ENCODE data around the gene CYP2A6. TPM values are rescaled to one million over a fixed set of nuclear protein-coding genes. Genes with fewer than 3 reads are reported as not detected.
A peak's percentile ranks its signal among the peaks of the same experiment; 100 is the strongest.
"Not testable (repeated sequence)": the region's sequence is repeated elsewhere in the genome, so short reads cannot be mapped to it uniquely, and the experiment has no call there.

The CYP2A6 gene
- polyA plus RNA-seq, 1 experiment = not detected

GRCh38 chr19:40813182-40813581 is 37.1 kb downstream of the CYP2A6 start:
- POLR2A ChIA-PET = interaction anchor here (0.6 kb wide), 1 partner anchor 133 kb away, joined by 3 read pairs; no protein-coding TSS in a partner anchor
- Histone ChIP-seq H3K27ac (ENCODE audit: low read depth, low read length) (no peak overlapping the region), H3K9me3 (ENCODE audit: control insufficient read depth, insufficient read depth, low read length) (peaks cover 7% of the 10 kb centered on the region; the same call in 1 of the 2 replicates), H3K4me3 (ENCODE audit: low read depth, low read length) (no peak overlapping the region), H3K27me3 (ENCODE audit: control insufficient read depth, insufficient read depth, low read length) (no peaks in the 10 kb centered on the region)
- no peak for DNase-seq (ENCODE audit: low read depth, low spot score)
- CTCF ChIA-PET = interaction anchor here (0.6 kb wide), 1 partner anchor 11 kb away, joined by 5 read pairs; no protein-coding TSS in a partner anchor
- TF ChIP-seq, protein P1, sequence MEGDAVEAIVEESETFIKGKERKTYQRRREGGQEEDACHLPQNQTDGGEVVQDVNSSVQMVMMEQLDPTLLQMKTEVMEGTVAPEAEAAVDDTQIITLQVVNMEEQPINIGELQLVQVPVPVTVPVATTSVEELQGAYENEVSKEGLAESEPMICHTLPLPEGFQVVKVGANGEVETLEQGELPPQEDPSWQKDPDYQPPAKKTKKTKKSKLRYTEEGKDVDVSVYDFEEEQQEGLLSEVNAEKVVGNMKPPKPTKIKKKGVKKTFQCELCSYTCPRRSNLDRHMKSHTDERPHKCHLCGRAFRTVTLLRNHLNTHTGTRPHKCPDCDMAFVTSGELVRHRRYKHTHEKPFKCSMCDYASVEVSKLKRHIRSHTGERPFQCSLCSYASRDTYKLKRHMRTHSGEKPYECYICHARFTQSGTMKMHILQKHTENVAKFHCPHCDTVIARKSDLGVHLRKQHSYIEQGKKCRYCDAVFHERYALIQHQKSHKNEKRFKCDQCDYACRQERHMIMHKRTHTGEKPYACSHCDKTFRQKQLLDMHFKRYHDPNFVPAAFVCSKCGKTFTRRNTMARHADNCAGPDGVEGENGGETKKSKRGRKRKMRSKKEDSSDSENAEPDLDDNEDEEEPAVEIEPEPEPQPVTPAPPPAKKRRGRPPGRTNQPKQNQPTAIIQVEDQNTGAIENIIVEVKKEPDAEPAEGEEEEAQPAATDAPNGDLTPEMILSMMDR (IDR thresholded peaks at IDR 0.05; ENCODE audit: low read depth, low read length) = no peak

DNA sequence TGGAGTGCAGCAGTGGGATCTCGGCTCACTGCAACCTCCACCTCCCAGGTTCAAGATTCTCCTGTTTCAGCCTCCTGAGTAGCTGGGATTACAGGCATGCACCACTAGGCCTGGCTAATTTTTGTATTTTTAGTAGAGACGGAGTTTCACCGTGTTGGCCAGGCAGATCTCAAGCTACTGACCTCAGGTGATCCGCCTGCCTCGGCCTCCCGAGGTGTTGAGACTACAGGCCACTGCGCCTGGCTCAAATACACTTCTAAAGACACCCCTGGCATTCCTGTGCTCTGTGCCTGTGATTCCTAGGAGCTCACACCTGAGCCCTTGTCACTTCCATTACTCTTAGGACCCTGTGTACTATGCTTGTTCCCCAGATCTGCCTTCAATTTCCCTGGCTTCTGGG is 37.7 kb downstream of the CYP2A6 start:
- H3K27me3 ChIP-seq (ENCODE audit: control insufficient read depth, insufficient read depth, low read length); DNase-seq (ENCODE audit: low read depth, low spot score); H3K4me3 ChIP-seq (ENCODE audit: low read depth, low read length); H3K27ac ChIP-seq (ENCODE audit: low read depth, low read length); H3K9me3 ChIP-seq (ENCODE audit: control insufficient read depth, insufficient read depth, low read length): not testable (repeated sequence)
- CTCF ChIA-PET = interaction anchor here (0.6 kb wide), 1 partner anchor 16 kb away, joined by 3 read pairs; no protein-coding TSS in a partner anchor
- POLR2A ChIA-PET = interaction anchor here (0.6 to 0.7 kb wide), 2 partner anchors 90 to 132 kb away, joined by 3 read pairs; no protein-coding TSS in a partner anchor

GRCh38 chr19:40811478-40812341 is 38.5 kb downstream of the CYP2A6 start:
- CTCF ChIA-PET = interaction anchor here (1.2 kb wide), 1 partner anchor 8 kb away, joined by 6 read pairs; no protein-coding TSS in a partner anchor
- H3K27ac ChIP-seq (ENCODE audit: low read depth, low read length) = no peak overlapping the region
- no peak for DNase-seq (ENCODE audit: low read depth, low spot score)
- POLR2A ChIA-PET = interaction anchor here (0.6 to 1.1 kb wide), 5 partner anchors 11 to 207 kb away, joined by 3 to 14 read pairs (median 3); no protein-coding TSS in a partner anchor
- TF ChIP-seq, protein P1 (IDR thresholded peaks at IDR 0.05; ENCODE audit: low read depth, low read length) = no peak
- no peak overlapping the region for H3K4me3 ChIP-seq (ENCODE audit: low read depth, low read length)
- peaks cover 7% of the 10 kb centered on the region; the same call in 1 of the 2 replicates for H3K9me3 ChIP-seq (ENCODE audit: control insufficient read depth, insufficient read depth, low read length)
- H3K27me3 ChIP-seq (ENCODE audit: control insufficient read depth, insufficient read depth, low read length) = no peaks in the 10 kb centered on the region

DNA sequence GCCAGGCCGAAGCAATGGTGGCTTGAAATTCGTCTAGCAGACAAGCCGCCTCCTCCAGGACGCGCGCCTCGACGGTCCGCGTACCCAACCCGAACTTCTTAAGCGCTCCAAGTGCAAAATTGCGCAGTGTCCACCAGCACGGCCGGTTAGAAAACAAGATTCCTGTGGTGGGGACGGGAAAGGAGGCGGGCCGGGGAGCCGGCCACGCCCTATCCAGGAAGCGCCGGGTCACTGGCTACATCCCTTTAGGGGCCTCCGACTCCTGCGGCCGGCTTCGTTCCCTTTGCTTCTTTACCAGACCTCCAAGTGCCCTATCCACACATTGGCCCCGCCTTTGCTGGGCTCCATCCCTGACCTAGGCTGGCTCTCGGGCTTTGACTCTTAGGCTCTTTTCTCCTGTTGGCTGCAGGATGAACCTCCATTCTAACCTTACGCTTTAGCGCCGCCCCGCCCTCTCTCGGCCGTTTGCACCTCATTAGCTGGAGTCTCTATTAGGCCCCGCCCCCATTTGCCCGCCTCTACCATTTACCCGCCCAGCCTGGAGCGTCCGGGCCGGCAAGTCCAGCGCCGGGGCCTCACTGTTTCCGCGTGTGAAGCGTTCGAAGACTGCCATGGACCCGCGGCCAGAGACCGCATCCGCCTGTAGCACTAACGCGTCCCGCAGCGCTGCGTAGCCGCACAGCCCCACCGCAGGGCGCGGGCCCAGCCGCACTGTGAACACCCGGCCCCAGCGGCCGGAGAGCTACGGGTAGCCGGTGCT is 39.4 kb downstream of the CYP2A6 start:
- H3K9me3 ChIP-seq (ENCODE audit: control insufficient read depth, insufficient read depth, low read length); H3K27me3 ChIP-seq (ENCODE audit: control insufficient read depth, insufficient read depth, low read length): not testable (repeated sequence)
- peak; percentile 15 for DNase-seq (ENCODE audit: low read depth, low spot score)
- Histone ChIP-seq H3K4me3 (ENCODE audit: low read depth, low read length) (peak overlapping the region; percentile 54), H3K27ac (ENCODE audit: low read depth, low read length) (peak overlapping the region; percentile 31)
- POLR2A ChIA-PET = interaction anchor here (0.6 to 1.1 kb wide), 5 partner anchors 11 to 206 kb away, joined by 3 to 14 read pairs (median 3); no protein-coding TSS in a partner anchor
- CTCF ChIA-PET = interaction anchor here (1.2 kb wide), 1 partner anchor 9 kb away, joined by 6 read pairs; no protein-coding TSS in a partner anchor

DNA sequence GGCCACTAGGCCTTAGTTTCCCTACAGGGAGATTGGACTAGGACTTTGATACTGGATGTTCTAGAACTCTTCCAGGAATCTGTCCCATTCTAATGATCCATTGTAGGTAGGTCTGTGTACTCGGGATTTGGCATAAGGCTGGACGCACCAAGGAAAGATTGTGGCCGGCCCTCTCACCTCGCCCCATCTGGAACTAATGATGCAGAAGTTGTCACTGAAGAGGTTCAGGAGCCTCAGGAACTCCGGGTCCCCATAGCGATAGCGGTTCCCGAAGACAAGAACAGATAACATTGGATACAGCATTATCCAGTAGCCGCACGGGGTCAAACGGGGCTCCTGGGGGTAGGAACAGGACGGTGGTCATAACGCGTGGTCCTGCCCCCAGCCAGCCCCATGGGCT is 40.1 kb downstream of the CYP2A6 start:
- POLR2A ChIA-PET = no interaction called here
- H3K9me3 ChIP-seq (ENCODE audit: control insufficient read depth, insufficient read depth, low read length) = peaks cover 7% of the 10 kb centered on the region; the same call in 1 of the 2 replicates
- CTCF ChIA-PET = no interaction called here
- H3K27me3 ChIP-seq (ENCODE audit: control insufficient read depth, insufficient read depth, low read length) = no peaks in the 10 kb centered on the region
- peak overlapping the region; percentile 11 for H3K27ac ChIP-seq (ENCODE audit: low read depth, low read length)
- DNase-seq (ENCODE audit: low read depth, low spot score) = no peak
- peak overlapping the region; percentile 27; the same call in 1 of the 2 replicates for H3K4me3 ChIP-seq (ENCODE audit: low read depth, low read length)
- TF ChIP-seq, protein P1 (IDR thresholded peaks at IDR 0.05; ENCODE audit: low read depth, low read length) = no peak

All from AG04450 (cell line).